ENCODE data around the gene HTATSF1. TPM values are rescaled to one million over a fixed set of nuclear protein-coding genes. Genes with fewer than 3 reads are reported as not detected.

Gene HTATSF1
- total RNA-seq, 1 donor from 2014 or later: 22.6 TPM

GRCh38 chrX:136496186-136496763, 1.1 kb upstream of the HTATSF1 start:
- DNase-seq (ENCODE audit: low read depth in 2 of 2): no peak

- peak; percentile 86 to 88 for DNase-seq (ENCODE audit: low read depth in 2 of 2)
Measured at GRCh38 chrX:136496764-136497555, 432 bp upstream of the HTATSF1 start.

- DNase-seq (ENCODE audit: low read depth in 2 of 2): no peak
Measured at GRCh38 chrX:136519069-136519468, 21.7 kb downstream of the HTATSF1 start.

- DNase-seq (ENCODE audit: low read depth in 2 of 2): no peak
Measured at GRCh38 chrX:136523770-136524169, 26.4 kb downstream of the HTATSF1 start.

- peak; percentile 46 to 61 for DNase-seq (ENCODE audit: low read depth in 2 of 2)
Measured at GRCh38 chrX:136525738-136526606, 28.6 kb downstream of the HTATSF1 start.

- DNase-seq (ENCODE audit: low read depth in 2 of 2): no peak
Measured at GRCh38 chrX:136528645-136529315, 31.4 kb downstream of the HTATSF1 start.

- DNase-seq (ENCODE audit: low read depth in 2 of 2): no peak
Measured at GRCh38 chrX:136529795-136530194, 32.4 kb downstream of the HTATSF1 start.

GRCh38 chrX:136531951-136532350, 34.6 kb downstream of the HTATSF1 start, which contains the start of gene VGLL1:
VGLL1 (plus strand) TSS chrX:136532215; CDS start chrX:136536021, 3,806 bp downstream.
- no peak for DNase-seq (ENCODE audit: low read depth in 2 of 2)

- no peak for DNase-seq (ENCODE audit: low read depth in 2 of 2)
Measured at GRCh38 chrX:136534131-136534530, 36.7 kb downstream of the HTATSF1 start.

- DNase-seq (ENCODE audit: low read depth in 2 of 2): no peak
Measured at GRCh38 chrX:136538811-136539210, 41.4 kb downstream of the HTATSF1 start.

GRCh38 chrX:136540226-136540625, 42.8 kb downstream of the HTATSF1 start:
- DNase-seq (ENCODE audit: low read depth in 2 of 2): no peak

- no peak for DNase-seq (ENCODE audit: low read depth in 2 of 2)
Measured at GRCh38 chrX:136541294-136541693, 43.9 kb downstream of the HTATSF1 start.

GRCh38 chrX:136542281-136542680, 44.9 kb downstream of the HTATSF1 start:
- DNase-seq (ENCODE audit: low read depth in 2 of 2): no peak

- no peak for DNase-seq (ENCODE audit: low read depth in 2 of 2)
Measured at GRCh38 chrX:136546371-136546781, 49.0 kb downstream of the HTATSF1 start.

GRCh38 chrX:136549226-136549625, 51.8 kb downstream of the HTATSF1 start:
- no peak for DNase-seq (ENCODE audit: low read depth in 2 of 2)

- DNase-seq (ENCODE audit: low read depth in 2 of 2): no peak
Measured at GRCh38 chrX:136551410-136551809, 54.0 kb downstream of the HTATSF1 start.

GRCh38 chrX:136555694-136556093, 58.3 kb downstream of the HTATSF1 start:
- DNase-seq (ENCODE audit: low read depth in 2 of 2): no peak

Data from lung microvascular endothelial cell (primary cell).